ENCODE data around the gene GOLGA6L24. TPM values are rescaled to one million over a fixed set of nuclear protein-coding genes. Genes with fewer than 3 reads are reported as not detected.
"Not testable (repeated sequence)": the region's sequence is repeated elsewhere in the genome, so short reads cannot be mapped to it uniquely, and the experiment has no call there.

Gene GOLGA6L24
- polyA plus RNA-seq, 1 donor (not counting 4 experiments of a cell fraction or from before 2014, with no cell fraction given): not detected

DNA sequence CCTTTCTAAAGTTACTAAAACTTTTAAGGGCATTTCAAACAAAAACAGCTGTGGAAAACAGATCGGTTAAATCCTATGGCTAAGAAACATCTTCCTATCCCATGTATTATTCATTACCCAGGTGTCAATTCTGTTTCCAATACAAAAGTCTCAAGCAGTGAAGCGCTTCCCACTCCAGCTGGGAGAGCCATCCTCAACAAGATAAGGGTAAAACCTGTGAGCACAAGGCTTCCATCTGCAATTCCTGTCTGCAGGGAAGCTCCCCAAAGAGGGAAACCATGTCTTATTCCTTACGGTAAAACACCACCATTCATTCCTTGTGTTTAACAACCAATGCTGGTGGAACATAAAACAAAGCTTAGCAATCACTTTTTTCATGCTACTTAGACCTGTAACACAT, 39.1 kb downstream of the GOLGA6L24 start:
- H4K20me1 ChIP-seq (ENCODE audit: control insufficient read depth, extremely low read depth, insufficient read depth, low read length); H3K9me3 ChIP-seq (ENCODE audit: control insufficient read depth, low read depth, low read length); H3K4me2 ChIP-seq (ENCODE audit: control insufficient read depth, extremely low read depth, insufficient read depth, low read depth, low read length); H3K4me3 ChIP-seq (ENCODE audit: control insufficient read depth in 2 of 3, extremely low read depth in 1 of 3, insufficient read depth in 2 of 3, low read depth in 1 of 3, low read length in 3 of 3); H2AFZ ChIP-seq (ENCODE audit: control insufficient read depth, low read length); H3K36me3 ChIP-seq (ENCODE audit: control insufficient read depth in 2 of 2, extremely low read depth in 1 of 2, insufficient read depth in 2 of 2, low read length in 2 of 2); H3K4me1 ChIP-seq (ENCODE audit: control insufficient read depth, extremely low read depth, insufficient read depth, low read length); dilution Hi-C loops (cut with MboI; ENCODE audit: extremely low pct_ligation_motif_present, low sequenced_read_pairs); H3K27ac ChIP-seq (ENCODE audit: control insufficient read depth, insufficient read depth, low read length); FAIRE-seq; H3K27me3 ChIP-seq (ENCODE audit: control insufficient read depth, extremely low read depth, insufficient read depth, low read length); H3K9ac ChIP-seq (ENCODE audit: control insufficient read depth, extremely low read depth, insufficient read depth, low read length); H3K9me1 ChIP-seq (ENCODE audit: control insufficient read depth, extremely low read depth, insufficient read depth, low read length); DNase-seq (ENCODE audit: low read depth, low spot score): not testable (repeated sequence)
- peaks cover 25% of the 10 kb centered on the region for H3K79me2 ChIP-seq (ENCODE audit: control insufficient read depth, insufficient read depth, low read length)

DNA sequence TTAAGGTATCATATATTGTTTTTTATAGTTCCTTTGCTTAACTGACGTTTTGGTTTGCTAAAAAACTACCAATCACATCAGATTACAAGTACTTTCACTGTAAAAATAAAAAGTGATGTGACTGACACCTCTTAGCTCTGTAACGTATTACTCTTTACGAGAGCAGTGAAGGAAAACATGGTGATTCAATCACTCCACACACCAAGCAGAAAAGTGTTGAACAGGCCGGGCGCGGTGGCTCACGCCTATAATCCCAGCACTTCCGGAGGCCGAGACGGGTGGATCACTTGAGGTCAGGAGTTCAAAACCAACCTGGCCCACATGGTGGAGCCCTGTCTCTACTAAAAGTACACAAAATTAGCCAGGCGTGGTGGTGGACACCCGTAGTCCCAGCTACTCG, 39.8 kb downstream of the GOLGA6L24 start:
- H2AFZ ChIP-seq (ENCODE audit: control insufficient read depth, low read length); H3K4me3 ChIP-seq (ENCODE audit: control insufficient read depth in 2 of 3, extremely low read depth in 1 of 3, insufficient read depth in 2 of 3, low read depth in 1 of 3, low read length in 3 of 3); H3K9me1 ChIP-seq (ENCODE audit: control insufficient read depth, extremely low read depth, insufficient read depth, low read length); DNase-seq (ENCODE audit: low read depth, low spot score); H3K4me1 ChIP-seq (ENCODE audit: control insufficient read depth, extremely low read depth, insufficient read depth, low read length); H3K36me3 ChIP-seq (ENCODE audit: control insufficient read depth in 2 of 2, extremely low read depth in 1 of 2, insufficient read depth in 2 of 2, low read length in 2 of 2); H3K27me3 ChIP-seq (ENCODE audit: control insufficient read depth, extremely low read depth, insufficient read depth, low read length); H4K20me1 ChIP-seq (ENCODE audit: control insufficient read depth, extremely low read depth, insufficient read depth, low read length); H3K4me2 ChIP-seq (ENCODE audit: control insufficient read depth, extremely low read depth, insufficient read depth, low read depth, low read length); H3K27ac ChIP-seq (ENCODE audit: control insufficient read depth, insufficient read depth, low read length); H3K9me3 ChIP-seq (ENCODE audit: control insufficient read depth, low read depth, low read length); dilution Hi-C loops (cut with MboI; ENCODE audit: extremely low pct_ligation_motif_present, low sequenced_read_pairs); H3K9ac ChIP-seq (ENCODE audit: control insufficient read depth, extremely low read depth, insufficient read depth, low read length); FAIRE-seq: not testable (repeated sequence)
- H3K79me2 ChIP-seq (ENCODE audit: control insufficient read depth, insufficient read depth, low read length): peaks cover 25% of the 10 kb centered on the region

DNA sequence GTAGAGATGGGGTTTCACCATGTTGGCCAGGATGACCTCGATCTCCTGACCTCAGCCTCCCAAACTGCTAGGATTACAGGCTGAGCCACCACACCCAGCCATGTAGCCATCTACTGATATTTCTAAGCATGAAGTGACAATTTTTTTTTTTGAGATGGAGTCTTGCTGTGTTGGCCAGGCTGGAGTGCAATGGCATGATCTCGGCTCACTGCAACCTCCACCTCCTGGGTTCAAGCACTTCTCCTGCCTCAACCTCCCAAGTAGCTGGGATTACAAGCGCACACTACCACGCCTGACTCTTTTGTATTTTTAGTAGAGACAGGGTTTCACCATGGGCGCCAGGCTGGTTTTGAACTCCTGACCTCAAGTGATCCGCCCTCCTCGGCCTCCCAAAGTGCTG, 40.9 kb downstream of the GOLGA6L24 start:
- H4K20me1 ChIP-seq (ENCODE audit: control insufficient read depth, extremely low read depth, insufficient read depth, low read length); H3K36me3 ChIP-seq (ENCODE audit: control insufficient read depth in 2 of 2, extremely low read depth in 1 of 2, insufficient read depth in 2 of 2, low read length in 2 of 2); H3K27ac ChIP-seq (ENCODE audit: control insufficient read depth, insufficient read depth, low read length); FAIRE-seq; DNase-seq (ENCODE audit: low read depth, low spot score); H3K4me2 ChIP-seq (ENCODE audit: control insufficient read depth, extremely low read depth, insufficient read depth, low read depth, low read length); H3K27me3 ChIP-seq (ENCODE audit: control insufficient read depth, extremely low read depth, insufficient read depth, low read length); H3K4me3 ChIP-seq (ENCODE audit: control insufficient read depth in 2 of 3, extremely low read depth in 1 of 3, insufficient read depth in 2 of 3, low read depth in 1 of 3, low read length in 3 of 3); H3K9ac ChIP-seq (ENCODE audit: control insufficient read depth, extremely low read depth, insufficient read depth, low read length); H3K4me1 ChIP-seq (ENCODE audit: control insufficient read depth, extremely low read depth, insufficient read depth, low read length); H2AFZ ChIP-seq (ENCODE audit: control insufficient read depth, low read length); dilution Hi-C loops (cut with MboI; ENCODE audit: extremely low pct_ligation_motif_present, low sequenced_read_pairs); H3K9me3 ChIP-seq (ENCODE audit: control insufficient read depth, low read depth, low read length); H3K9me1 ChIP-seq (ENCODE audit: control insufficient read depth, extremely low read depth, insufficient read depth, low read length): not testable (repeated sequence)
- peaks cover 25% of the 10 kb centered on the region for H3K79me2 ChIP-seq (ENCODE audit: control insufficient read depth, insufficient read depth, low read length)

DNA sequence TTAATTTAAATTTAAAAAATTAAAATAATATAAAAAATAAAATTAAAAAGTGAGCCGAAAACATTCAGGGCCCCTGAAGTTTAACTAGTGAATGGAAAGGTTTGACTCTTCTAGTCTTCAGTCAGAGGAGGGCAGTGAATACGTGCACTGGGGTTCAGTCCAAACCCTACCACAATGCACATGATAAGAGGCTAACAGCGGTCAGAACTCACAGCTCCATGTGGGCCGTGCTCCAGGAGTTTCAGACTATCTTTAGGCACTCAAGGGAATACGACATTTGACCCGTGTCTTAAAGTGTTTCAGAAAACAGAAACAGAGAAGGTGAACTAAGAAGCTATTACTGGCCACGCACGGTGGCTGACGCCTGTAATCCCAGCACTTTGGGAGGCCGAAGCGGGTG, 47.4 kb downstream of the GOLGA6L24 start:
- dilution Hi-C loops (cut with MboI; ENCODE audit: extremely low pct_ligation_motif_present, low sequenced_read_pairs); H3K36me3 ChIP-seq (ENCODE audit: control insufficient read depth in 2 of 2, extremely low read depth in 1 of 2, insufficient read depth in 2 of 2, low read length in 2 of 2); H3K9ac ChIP-seq (ENCODE audit: control insufficient read depth, extremely low read depth, insufficient read depth, low read length); H4K20me1 ChIP-seq (ENCODE audit: control insufficient read depth, extremely low read depth, insufficient read depth, low read length); H3K27me3 ChIP-seq (ENCODE audit: control insufficient read depth, extremely low read depth, insufficient read depth, low read length); H3K27ac ChIP-seq (ENCODE audit: control insufficient read depth, insufficient read depth, low read length); H3K79me2 ChIP-seq (ENCODE audit: control insufficient read depth, insufficient read depth, low read length); H3K4me1 ChIP-seq (ENCODE audit: control insufficient read depth, extremely low read depth, insufficient read depth, low read length); H3K4me3 ChIP-seq (ENCODE audit: control insufficient read depth in 2 of 3, extremely low read depth in 1 of 3, insufficient read depth in 2 of 3, low read depth in 1 of 3, low read length in 3 of 3); H2AFZ ChIP-seq (ENCODE audit: control insufficient read depth, low read length); H3K4me2 ChIP-seq (ENCODE audit: control insufficient read depth, extremely low read depth, insufficient read depth, low read depth, low read length); H3K9me1 ChIP-seq (ENCODE audit: control insufficient read depth, extremely low read depth, insufficient read depth, low read length); FAIRE-seq; DNase-seq (ENCODE audit: low read depth, low spot score); H3K9me3 ChIP-seq (ENCODE audit: control insufficient read depth, low read depth, low read length): not testable (repeated sequence)

DNA sequence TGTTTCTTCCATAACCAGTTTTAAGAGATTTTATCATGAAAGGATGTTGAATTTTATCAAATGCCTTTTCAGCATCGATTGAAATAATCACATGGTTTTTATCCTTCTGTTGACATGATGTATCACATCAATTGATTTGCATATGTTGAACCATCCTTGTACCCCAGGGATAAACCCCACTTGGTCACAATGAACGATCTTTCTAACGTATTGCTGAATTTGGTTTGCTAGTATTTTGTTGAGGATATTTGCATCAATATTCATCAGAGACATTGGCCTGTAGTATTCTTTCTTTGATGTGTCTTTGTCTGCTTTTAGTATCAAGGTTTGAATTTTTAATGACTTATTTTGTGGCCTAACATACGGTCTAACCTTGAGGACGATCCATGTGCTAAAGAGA, 49.2 kb downstream of the GOLGA6L24 start:
- DNase-seq (ENCODE audit: low read depth, low spot score); H3K36me3 ChIP-seq (ENCODE audit: control insufficient read depth in 2 of 2, extremely low read depth in 1 of 2, insufficient read depth in 2 of 2, low read length in 2 of 2); H2AFZ ChIP-seq (ENCODE audit: control insufficient read depth, low read length); H3K27ac ChIP-seq (ENCODE audit: control insufficient read depth, insufficient read depth, low read length); dilution Hi-C loops (cut with MboI; ENCODE audit: extremely low pct_ligation_motif_present, low sequenced_read_pairs); H3K4me1 ChIP-seq (ENCODE audit: control insufficient read depth, extremely low read depth, insufficient read depth, low read length); FAIRE-seq; H3K9ac ChIP-seq (ENCODE audit: control insufficient read depth, extremely low read depth, insufficient read depth, low read length); H3K9me1 ChIP-seq (ENCODE audit: control insufficient read depth, extremely low read depth, insufficient read depth, low read length); H3K9me3 ChIP-seq (ENCODE audit: control insufficient read depth, low read depth, low read length); H4K20me1 ChIP-seq (ENCODE audit: control insufficient read depth, extremely low read depth, insufficient read depth, low read length); H3K27me3 ChIP-seq (ENCODE audit: control insufficient read depth, extremely low read depth, insufficient read depth, low read length); H3K4me3 ChIP-seq (ENCODE audit: control insufficient read depth in 2 of 3, extremely low read depth in 1 of 3, insufficient read depth in 2 of 3, low read depth in 1 of 3, low read length in 3 of 3); H3K79me2 ChIP-seq (ENCODE audit: control insufficient read depth, insufficient read depth, low read length); H3K4me2 ChIP-seq (ENCODE audit: control insufficient read depth, extremely low read depth, insufficient read depth, low read depth, low read length): not testable (repeated sequence)

Data from keratinocyte (primary cell).